ENCODE results near the gene FAT1.

DNA sequence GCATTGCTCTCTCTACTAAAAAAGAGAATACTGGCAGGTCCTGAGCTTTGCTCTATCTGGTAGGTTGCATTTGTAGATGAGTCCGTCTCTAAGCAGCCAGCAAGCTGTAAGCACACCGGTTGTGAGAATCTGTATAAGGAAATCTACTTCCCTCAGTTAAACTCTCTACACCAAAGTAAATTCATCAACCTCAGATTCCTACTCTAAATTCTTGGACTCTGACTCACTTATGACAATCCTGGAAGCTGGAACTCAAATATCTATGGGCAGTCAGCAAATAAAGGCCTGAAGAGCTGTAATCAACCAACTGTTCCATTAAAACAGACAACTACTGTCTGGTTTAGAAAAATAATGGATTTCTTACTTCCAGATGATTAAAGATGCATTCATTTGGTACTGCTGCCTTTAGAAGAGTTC, 37.9 kb downstream of the FAT1 start:
- no peak for TF ChIP-seq CTCF (conservative IDR thresholded peaks at IDR 0.05 in 1 of 2, IDR thresholded peaks at IDR 0.05 in 1 of 2; ENCODE audit: low read depth in 1 of 2, low read length in 2 of 2)
- no peak for TF ChIP-seq EZH2 (IDR thresholded peaks at IDR 0.05; ENCODE audit: low read length, missing control alignments)

Measured in fibroblast of lung (primary cell).